HG02759 (cell line): ENCODE measurements around the gene RGS10.
A peak's percentile ranks its signal among the peaks of the same experiment; 100 is the strongest.

Experiments
- ATAC-seq: cut with Tn5 transposase; IDR thresholded peaks from one replicate; pipeline ENCODE4 v1.9.1; 2021; ENCODE audit warnings: mild to moderate bottlenecking, moderate library complexity; ENCODE audit not compliant: unreplicated experiment

Gene RGS10

GRCh38 chr10:119520283-119520682 lies 22.2 kb downstream of the RGS10 start:
- ATAC-seq: no peak

DNA sequence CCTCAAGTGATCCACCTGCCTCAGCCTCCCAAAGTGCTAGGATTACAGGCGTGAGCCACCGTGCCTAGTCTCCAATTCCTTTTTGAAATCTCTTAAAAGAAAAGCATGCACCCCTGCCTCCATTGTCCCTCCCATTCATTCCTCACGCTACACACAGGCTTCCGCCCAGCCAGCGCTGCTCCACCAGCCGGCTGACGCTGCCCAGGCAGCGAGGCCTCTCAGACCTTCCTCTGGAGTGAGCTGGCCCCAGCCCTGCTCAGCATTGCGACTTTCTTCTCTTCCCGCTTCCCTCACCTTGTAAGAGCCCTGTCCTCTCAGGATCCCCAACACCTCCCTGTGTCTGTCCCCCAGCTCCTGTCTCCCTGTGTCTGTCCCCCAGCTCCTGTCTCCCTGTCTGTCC lies 23.6 kb downstream of the RGS10 start:
- no peak for ATAC-seq

DNA sequence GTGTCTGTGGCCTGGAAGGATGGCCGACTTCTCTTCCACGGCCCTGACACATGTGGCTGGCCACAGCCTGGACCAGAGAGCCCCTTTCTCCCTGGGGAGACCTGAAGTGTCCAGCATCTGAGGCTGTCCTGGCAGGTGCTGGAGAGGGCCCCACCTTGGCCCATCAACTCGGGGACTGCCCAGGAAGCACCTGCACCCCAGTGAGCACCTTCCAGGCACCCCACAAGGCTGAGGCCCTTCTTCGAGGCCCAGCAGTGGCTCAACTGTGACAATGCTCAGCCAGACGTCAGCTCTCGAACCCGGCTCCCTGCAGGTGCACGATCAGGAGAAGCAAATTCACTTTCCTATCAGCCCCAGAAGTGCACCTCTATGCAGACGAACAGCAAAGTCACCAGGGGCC lies 24.3 kb downstream of the RGS10 start:
- ATAC-seq: peak; percentile 13

DNA sequence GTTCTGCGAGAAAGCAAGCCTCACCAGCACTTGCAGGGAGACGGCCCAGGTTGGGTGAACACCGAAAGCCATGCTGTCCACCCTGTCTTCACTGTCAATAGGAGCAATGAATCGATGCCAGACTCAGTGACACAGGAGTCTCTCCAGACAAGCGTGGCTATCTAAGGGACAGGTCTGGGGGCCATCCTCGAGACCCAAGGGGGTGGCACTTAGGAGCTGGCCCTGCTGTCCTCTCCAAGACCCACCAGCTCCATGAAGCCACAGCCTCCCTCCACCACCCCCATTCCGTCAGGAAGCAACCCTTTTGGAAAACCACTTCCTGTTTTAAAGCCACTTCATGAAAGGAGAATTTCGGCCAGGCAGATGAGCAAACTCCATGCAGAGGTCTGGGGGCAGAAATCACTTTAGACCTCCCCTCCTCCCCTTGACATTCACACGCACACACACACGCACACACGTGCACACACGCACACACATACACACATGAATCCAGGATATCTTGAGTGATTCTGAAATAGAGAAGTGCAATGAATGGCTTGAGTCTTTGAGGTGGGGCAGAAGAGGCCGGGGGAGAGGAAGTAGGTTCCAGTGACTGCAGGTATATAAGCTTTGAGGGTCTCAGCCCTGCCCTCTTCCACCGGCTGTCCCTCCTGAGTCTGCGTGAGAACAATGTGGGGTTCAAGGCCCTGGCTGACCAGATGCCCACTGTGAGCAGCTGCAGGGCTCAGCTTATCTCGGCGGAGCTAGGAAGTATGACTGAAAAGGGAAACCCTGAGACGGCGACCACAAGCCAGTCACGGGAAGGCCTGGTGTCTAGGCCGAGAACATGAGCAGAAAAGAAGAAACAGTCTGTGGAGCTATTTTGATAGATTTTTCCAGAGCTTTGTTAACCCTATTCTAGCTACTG lies 25.0 kb downstream of the RGS10 start:
- ATAC-seq: peak; percentile 64

DNA sequence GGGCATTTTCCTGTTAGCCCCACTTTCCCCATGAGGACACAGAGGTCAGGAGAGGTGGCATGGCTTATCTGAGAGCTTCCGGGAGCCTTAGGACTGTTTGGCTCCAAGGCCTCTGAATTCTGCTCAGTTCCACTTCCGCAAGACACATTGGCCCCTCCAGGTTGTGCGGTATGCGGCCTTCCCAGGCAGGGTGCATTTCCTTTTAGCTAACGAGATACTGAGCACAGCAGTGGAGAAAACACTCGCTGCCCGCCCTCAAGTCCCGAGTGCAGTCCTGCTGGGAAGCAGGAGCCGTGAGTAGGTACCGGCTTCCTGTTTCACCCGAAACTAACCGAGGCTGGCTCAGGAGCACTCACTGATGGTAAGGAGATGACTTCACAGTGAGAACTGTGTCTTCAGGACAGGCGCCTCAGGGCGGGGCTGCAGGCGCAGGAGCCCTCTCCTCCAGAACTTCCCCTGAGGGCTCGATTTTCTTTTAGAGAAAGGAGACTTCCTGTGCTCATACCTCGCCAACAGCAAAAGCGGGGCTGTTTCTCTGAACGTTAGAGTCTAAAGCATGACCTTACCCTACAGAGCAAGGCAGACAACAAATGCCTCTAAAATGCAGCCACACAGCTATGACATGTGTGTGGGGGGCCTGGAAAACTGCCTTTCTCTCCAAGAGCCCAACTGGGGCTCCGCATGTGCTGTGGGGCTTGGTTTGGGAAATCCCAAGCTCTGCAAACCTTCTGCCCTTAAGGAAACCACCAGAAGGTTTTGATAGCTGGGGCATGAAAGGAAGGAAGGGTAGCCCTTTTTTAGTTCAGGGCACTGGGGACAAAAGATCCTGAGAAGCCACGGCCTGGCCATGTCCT lies 25.9 kb downstream of the RGS10 start:
- ATAC-seq: peak; percentile 75

DNA sequence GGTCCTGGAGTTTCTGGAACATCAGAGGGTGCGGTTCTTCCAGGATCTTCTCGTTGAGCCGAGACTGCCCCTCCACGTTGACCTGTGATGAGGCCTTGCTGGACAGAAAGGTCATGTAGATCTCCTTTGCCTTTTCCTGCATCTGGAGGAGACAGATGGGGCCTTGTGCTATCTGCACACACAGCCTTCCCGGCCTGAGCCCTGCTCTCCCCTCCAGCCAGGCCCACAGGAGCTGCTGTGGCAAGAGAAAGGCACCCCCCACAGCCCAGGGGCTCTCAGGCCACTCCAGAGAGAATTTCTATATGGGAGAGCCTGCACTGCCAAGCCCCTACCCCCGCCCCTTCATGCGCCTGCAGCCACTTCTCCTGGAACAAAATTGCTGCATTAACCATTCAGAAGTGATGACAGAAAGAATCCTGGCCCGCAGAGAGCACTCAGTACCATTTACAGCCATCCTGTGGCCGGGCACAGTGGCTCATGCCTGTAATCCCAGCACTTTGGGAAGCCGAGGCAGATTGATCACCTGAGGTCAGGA lies 26.9 kb downstream of the RGS10 start:
- no peak for ATAC-seq

GRCh38 chr10:119514819-119515218 lies 27.7 kb downstream of the RGS10 start:
- ATAC-seq: no peak

GRCh38 chr10:119511828-119512515 lies 30.5 kb downstream of the RGS10 start:
- no peak for ATAC-seq

- ATAC-seq: no peak
Observed at GRCh38 chr10:119509909-119510451, 32.5 kb downstream of the RGS10 start.

GRCh38 chr10:119507115-119507514 lies 35.4 kb downstream of the RGS10 start:
- ATAC-seq: no peak

DNA sequence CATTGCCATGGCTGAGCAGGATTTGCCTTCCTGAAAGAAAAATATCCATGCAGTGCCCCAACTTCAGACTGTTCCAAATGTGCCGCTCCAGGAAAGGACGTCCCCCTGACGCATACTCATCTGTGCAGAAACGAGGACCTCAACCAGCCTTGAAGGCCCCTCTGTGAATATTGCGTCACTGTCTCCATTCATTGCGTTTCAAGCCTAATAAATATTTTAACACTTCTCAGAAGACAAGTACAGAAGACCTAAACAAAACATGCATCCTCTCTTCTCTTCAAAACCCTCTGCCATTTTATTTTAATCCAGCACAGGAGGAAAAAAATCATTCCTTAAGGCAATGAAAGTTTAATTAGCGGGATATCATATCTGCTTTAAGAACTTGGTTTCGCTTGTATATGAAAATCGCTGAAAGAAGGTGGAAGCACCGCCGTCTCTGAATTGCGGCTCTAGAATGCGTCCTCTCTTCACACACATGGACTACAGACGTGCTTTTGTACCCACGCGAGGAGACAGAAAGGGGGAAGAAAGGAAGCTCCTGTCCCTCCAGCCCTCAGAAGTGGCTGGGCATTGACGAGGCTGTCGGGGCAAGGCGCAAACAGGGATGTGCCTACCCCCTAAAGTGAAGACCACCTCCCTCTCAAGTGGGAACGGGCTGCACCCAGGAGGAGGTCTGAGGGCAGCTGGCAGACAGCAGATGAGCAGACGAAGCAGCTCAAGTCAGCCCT lies 36.8 kb downstream of the RGS10 start:
- no peak for ATAC-seq

GRCh38 chr10:119505131-119505551 lies 37.4 kb downstream of the RGS10 start:
- no peak for ATAC-seq

DNA sequence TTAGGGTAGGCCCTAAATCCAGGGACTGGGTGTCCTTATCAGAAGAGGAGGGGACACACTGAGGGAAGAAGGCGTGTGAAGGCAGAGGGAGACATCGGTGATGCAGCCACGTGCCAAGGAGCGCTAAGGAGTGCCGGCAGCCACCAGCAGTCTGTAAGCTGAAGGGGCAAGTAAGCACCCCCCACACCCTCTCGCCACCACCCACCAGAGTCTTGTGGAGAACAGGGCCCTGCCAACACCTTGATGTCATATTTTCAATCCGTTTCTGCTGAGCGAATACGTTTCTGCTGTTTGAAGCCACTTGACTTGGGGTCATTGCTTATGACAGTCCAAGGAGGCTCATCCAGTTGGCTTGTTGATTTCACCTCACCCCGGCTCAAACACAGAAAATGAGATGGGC lies 37.9 kb downstream of the RGS10 start:
- no peak for ATAC-seq

DNA sequence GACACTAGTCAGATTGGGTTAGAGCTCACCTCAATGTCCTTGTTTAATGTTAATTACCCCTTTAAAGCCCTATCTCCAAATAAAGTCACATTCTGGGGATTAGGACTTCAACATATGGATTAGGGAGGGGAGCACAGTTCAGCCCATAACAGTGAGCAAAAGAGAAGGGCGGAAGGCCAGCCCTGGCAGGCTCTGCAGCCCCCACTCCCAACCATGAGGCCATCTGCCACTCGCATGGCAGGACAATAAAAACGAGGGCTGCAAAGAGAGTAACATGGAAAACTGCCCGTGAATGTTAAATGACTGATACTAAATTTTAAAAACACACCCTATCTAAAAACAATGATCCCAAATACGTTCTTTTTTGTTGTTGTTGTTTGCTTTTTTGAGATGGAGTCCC lies 38.7 kb downstream of the RGS10 start:
- no peak for ATAC-seq

DNA sequence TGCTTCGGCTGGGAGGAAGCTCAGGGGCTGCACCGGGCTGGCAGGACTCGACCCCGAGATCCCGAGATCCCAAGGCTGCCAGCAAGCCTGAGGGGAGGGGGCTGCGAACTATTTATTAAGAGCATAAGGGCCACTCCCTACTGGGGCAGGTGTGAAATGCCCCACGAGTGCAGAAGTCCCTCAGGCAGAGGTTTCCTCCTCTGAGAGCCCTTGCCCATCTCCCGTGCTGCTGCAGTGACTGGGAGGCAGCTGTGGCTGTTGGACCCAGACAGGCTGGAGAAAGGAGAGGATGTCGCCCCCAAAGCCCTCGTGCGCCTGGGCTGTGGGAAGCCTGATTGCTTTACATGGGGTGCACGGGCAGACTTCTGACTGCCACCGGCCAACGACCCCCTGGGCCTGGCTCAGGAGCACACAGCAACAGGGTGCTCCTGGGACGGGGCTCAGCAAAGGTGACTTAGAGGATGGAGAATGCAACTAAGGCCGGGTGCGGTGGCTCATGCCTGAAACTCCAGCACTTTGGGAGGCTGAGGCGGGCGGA lies 39.8 kb downstream of the RGS10 start:
- ATAC-seq: no peak

DNA sequence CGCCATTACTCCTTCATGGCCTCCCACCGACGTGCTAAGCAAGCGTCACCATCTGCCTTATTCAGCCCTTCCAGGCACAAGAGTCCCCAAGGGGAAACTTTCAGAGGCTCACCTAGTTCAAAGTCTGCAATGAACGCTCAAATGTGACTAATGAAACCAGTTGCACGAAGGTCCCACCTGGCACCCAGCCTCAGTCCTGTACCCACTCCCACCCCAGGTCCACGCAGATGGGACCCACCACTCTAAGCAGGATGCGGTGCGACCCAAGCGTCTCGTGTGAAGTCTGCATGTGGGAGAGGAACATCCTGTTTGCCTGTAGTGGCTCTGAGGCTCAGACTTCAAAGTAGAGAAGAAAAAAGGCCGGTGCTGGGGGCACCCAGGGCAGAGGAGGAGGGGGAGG lies 40.3 kb downstream of the RGS10 start:
- ATAC-seq: no peak

GRCh38 chr10:119501690-119502089 lies 40.8 kb downstream of the RGS10 start:
- no peak for ATAC-seq

GRCh38 chr10:119500821-119501220 lies 41.7 kb downstream of the RGS10 start:
- no peak for ATAC-seq

DNA sequence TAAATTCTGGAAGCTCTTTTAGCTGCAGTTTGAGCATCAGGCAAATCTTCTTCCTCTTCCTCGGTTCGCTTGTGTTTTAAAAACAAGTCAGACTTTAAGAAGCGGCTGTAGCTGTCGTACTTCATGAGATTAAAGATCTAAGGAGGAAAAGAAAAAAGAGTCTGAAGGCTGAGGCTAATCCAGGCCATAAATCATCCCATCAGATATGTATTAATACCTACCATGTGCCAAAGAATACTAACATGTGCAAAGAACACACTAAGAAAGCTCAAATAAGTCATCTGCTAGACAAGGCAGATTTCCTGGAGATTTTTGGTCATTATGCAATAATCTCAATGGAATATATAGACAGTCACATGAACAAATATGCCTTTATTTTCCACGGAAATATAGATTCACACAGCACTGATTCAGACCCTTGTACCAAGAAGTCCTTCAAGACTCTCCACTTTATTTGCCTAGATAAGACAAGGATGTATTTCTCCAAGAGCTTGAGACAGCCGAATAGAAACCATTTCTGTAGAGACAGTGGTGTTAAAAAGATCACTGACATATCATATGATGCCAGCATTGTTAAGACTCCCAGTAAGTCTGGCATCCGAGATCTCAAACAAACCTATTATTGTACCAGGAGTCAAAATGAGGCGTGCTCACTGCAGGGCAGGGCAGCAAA lies 42.3 kb downstream of the RGS10 start:
- no peak for ATAC-seq
